Upper lobe of left lung (tissue), 4 donors: Measurements from ENCODE around the gene GSTM4.

Experiments
- CTCF ChIP-seq, 6 experiments: fragments of 450-650 bp in 4 of 6; fragments of 200-600 bp in 2 of 6; sonication (generic) in 2 of 6; IDR thresholded peaks; one replicate each; pipeline ENCODE4 v1.5.1; 2016 to 2019; ENCODE audit warnings: antibody characterized with exemption in 6 of 6
- EP300 ChIP-seq, 4 donors: sonication (generic); formaldehyde crosslinking; IDR thresholded peaks; one replicate each; pipeline ENCODE4 v1.5.1; 2017; ENCODE audit warnings: antibody characterized with exemption in 4 of 4, control low read depth in 2 of 4
- POLR2AphosphoS5 ChIP-seq, 2 donors: sonication (generic); formaldehyde crosslinking; IDR thresholded peaks; one replicate each; pipeline ENCODE4 v1.5.1; 2017; ENCODE audit warnings: antibody characterized with exemption in 2 of 2

DNA sequence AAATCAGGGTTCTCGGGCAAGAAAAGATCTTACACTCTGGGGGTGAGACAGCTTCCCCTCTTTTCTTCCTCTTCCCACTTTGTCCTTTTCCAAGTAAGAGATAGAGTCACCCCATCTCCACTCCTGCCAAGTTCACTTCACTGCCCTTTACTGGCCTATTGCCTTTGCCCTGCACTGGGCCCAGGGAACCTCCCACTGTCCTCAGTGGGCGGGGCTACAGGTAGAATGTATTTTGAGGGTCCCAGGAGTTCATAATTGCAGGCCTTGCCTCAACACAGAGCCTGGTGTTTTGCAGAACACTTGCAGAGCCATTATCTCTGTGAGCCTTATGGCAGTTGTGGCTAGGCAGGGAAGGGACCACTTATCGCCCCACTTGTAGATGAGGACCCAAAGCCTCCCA, 33.0 kb upstream of the GSTM4 start:
- TF ChIP-seq POLR2AphosphoS5 (IDR thresholded peaks at IDR 0.05) (no peak), CTCF (IDR thresholded peaks at IDR 0.05) (no peak), EP300 (IDR thresholded peaks at IDR 0.05) (no peak)
